GM18873 (cell line): ENCODE data around the gene IP6K1.

Experiments
- ATAC-seq: cut with Tn5 transposase; IDR thresholded peaks from one replicate; pipeline ENCODE4 v1.9.1; 2021; ENCODE audit warnings: mild to moderate bottlenecking, moderate library complexity, moderate number of reproducible peaks; ENCODE audit not compliant: unreplicated experiment, low FRiP score

IP6K1 gene

DNA sequence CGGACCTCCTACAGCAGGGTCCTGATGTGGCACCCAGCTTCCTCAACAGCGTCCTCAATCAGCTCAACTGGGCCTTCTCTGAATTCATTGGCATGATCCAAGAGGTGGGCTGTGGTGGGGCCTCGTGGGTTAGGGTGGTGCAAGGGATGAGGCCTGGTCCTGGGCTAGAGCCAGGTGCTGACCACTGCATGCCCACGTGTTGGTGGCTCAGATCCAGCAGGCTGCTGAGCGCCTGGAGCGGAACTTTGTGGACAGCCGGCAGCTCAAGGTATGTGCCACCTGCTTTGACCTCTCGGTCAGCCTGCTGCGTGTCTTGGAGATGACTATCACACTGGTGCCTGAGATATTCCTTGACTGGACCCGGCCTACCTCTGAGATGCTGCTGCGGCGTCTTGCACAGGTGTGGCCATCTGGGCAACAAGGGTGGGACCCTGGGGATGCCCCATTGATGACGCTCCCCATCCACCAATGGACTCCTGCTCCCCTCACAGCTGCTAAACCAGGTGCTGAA lies 70.7 kb downstream of the IP6K1 start:
- ATAC-seq: no peak

DNA sequence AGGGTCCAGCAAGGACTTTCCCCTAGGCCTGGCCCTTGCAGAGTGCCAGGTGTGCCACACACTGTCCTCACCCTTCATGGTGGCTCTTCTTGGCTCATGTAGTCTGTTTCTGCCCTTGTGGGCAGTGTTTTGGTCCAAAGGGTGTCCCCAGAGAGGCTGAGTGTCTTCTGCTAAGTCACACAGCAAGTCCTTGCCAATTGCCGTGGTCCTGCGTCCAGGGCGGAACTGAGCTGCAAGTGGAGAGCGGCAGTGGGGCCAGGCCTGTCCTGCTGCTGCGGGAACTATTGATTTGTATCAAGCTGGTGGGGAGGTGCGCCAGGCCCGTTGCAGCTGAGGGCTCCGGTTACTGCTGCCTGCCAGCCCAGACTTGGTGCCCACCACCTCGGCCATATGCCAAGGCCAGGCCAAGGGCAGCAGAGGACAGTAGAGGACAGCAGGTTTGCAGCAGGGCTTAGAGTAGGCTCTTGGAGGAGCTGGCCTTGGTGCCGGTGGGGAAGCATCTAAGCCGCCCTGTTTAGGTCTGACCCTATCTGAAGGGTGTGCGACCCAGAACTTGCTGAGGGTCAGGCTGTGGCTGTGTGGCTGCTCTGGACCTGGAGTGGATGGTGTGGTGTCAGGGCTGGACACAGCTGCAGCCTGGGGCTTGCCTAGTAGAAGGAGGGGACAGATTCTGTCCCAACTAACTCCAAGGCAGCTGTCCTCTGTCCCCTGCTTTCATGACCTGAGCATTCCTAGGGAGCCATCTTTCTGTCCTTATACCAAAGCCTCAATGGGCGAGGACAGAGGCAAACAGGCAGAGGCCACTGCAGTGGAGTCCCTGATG lies 71.4 kb downstream of the IP6K1 start:
- no peak for ATAC-seq

DNA sequence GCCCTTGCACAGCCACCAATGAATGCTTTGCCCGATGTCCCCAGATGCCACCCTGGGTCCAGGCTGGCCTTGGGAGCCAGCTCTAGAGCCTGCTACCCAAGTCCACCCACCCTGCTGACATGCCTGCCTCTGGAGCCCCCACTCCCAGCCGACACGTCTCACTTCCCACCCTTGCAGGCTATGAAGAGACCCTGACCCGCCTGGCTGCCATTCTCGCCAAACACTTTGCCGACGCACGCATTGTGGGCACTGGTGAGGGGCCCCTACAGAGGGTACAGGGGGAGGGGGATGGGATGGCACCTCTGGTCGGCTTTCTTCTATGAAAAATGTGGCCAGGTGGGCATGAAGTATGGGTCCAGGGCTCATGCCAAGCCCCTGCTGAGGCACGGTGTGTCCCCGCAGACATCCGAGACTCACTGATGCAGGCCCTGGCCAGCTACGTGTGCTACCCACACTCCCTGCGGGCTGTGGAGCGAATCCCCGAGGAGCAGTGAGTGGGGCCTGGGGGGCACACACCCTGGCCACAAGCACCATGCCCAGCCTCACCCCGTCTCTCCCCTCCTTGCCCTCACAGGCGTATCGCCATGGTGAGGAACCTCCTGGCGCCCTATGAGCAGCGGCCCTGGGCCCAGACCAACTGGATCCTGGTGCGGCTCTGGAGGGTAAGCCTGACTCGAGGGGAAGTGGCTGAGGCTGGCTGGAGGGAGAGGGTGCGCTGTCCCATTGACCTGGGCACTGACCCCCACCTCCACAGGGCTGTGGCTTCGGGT lies 72.8 kb downstream of the IP6K1 start:
- no peak for ATAC-seq

DNA sequence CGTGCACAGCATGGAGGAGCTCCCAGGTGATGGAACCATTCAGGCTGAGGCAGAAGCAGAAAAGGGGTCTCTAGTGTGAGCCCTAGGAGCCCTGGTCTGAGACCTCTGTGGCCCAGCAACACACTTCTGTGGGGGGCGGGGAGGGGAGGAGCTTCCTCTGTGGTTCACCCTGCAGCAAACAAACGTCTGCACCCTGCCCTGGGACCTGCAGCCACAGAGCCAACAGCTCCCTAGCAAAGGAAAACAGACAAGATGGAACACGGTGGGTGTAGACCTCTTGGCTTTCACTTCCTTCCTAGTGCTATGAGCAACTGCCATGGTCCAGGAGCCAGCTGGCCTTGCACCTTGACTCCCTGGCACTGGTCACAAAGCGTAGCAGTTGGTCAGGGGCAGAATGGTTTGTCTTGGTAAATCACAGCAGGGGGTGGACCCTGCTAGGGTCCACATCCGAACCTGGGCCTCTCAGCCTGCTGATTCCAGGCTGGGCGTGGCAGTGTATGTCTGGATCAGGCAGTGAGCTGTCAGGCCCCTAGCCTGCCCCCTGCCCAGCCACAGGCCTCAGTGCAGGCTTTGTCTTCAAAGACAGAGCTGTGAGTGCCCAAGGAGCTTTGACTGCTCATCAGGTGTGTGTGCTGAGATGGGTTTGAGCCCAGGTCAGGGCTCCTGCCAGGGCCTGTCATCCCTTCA lies 73.6 kb downstream of the IP6K1 start:
- no peak for ATAC-seq

DNA sequence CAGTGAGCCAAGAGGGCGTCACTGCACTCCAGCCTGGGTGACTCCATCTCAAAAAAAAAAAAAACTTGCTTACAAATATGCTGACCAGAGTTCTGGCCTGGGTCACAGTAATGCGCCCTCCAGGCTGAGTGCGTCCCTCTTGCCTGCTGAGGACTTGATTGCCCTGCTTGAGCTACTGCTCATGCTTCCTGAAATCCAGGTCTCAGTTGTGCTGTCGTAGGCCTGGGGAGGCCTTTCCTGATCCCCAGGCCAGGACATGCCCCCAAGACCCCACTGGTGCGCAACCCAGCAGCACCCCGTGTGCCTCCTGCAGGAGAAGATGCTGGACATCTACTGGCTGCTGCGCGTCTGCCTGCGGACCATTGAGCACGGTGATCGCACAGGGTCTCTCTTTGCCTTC lies 74.2 kb downstream of the IP6K1 start:
- ATAC-seq: no peak

DNA sequence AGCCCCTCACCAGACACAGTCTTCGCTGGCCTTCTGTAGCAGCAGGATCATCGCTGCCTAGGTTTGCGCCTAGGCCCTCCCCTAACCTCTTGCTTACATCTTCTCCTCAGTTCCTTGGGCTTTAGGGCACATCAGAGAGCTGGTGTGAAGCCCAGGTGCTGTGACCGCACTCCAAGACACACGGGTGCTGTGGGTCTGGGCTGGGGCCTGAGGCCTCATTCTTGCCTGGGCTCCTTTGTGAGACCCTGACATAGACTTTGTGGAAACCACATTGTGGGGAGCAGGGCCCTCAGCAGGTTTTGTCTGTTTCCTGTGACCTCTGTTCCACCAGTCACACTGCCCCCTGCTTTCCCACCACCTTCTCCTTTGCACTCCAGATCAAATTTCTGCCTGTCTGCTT lies 74.9 kb downstream of the IP6K1 start:
- no peak for ATAC-seq

DNA sequence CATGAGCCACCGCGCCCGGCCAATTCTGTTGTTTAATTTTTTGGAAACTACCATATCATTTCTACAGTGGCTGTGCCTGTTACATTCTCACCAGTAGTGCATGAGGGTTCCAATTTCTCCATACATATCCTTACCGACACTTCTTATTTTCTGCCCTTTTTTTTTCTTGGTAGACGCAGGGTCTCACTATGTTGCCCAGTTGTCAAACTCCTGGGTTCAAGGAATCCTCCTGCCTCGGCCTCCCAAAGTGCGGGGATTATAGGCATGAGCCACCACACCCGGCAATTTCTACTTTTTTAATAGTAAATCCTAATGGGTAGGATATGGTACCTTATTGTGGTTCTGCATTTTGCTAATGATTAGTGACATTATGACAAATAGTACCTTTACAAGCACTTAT lies 76.5 kb downstream of the IP6K1 start:
- ATAC-seq: no peak

DNA sequence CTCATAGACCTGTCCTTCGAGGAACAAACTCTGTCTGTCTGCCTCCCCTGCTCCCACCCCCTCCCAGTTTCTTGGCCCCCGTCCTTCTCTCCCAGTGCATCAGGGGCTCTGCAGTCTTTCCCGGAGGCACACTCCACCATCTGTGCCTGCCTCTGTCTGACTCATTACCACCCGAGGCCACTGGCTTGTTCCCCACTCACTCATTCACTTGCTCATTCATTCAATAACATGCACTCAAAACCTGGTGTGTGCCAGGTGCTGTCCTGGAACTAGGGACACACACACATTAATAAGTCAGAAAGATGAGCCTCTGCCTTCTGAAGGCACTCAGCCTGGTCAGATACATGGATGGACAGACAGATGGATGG lies 79.2 kb downstream of the IP6K1 start:
- ATAC-seq: no peak

DNA sequence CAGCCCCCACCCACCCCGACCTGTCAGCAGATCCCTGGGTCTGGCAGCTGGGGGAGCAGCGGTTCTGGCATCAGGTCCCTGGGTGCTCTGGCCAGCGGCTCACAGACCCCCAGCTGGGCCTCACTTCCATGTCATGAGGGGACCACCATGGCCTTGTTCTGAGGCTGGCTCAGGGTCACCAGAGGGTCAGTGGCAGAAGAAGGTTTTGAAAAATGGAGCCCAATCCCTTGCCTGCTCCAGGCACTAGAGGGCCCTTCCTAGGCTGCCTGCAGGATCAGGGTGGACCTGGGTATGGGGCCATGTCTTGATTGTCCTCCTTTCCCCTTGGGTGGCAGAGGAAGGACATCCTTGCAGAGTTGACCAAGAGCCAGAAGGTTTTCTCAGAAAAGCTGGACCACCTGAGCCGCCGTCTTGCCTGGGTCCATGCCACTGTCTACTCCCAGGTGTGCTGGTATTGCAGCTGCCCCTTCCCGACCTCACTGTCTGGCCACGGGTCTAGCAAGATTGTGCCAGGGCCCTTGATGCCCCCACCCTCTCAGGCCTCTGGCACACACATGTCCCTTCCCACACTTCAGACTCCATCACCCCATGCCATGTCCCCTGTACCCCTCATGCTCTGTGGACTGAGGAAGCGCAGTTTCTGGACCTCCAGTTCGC lies 79.8 kb downstream of the IP6K1 start:
- ATAC-seq: no peak

DNA sequence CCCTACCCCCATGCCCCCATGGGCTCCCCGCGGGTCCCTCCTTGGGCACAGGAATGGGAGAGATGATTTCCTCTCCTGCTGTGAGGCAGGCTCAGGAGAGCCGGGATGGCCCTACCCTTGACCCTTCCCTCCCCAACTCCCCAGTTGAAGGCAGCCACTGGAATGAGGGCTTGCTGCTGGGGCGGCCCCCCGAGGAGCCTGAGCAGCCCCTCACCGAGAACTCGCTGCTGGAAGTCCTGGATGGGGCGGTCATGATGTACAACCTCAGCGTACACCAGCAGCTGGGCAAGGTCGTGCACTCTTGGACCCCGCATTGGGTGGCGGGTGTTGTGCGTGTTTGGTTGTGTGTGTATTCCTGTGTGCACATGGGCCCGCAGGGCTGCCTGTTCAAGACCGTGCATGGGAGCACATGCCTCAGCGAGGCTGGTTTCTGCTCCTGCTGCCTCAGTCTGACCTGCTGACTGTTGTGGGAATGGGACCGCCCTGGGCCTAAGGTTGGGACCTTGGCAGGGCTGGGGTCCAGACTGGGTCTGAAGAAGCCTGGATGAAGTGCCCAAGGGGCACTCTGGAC lies 80.9 kb downstream of the IP6K1 start:
- no peak for ATAC-seq

DNA sequence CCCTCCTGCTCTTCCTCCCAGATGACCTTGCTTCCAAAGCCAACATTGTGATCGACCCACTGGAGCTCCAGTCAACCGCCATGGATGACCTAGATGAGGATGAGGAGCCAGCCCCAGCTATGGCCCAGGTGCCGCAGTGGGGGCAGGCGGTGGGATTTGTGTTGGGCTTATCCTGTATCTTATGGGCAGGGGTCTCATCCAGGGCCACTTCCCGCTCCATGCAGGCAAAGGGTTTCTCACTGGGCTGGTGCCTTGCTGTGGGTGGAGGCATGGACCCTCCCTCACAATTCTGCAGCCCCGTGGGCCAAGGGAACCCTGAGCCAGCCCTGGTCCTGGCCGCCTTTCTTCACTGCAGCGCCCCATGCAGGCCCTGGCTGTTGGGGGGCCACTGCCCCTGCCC lies 81.7 kb downstream of the IP6K1 start:
- ATAC-seq: no peak

DNA sequence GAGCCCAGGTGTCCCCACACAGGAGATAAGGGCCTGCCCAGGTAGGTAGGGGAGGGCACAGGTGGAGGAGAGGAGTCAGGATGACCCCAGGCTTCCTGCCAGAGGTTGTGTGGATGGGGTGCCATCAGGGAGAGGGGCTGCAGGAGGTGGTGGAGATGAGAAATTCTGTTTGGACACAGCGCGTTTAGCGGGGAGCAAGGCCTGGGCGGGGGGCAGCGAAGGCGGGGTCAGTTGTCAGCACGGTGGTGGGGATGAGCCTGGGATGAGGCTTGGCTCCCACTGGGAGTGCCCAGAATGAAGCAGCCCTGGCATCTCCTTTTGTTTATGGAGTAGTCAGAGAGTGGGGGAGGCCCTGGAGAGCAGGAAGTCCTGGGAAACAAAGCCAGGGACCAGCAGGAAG lies 82.4 kb downstream of the IP6K1 start:
- ATAC-seq: no peak

DNA sequence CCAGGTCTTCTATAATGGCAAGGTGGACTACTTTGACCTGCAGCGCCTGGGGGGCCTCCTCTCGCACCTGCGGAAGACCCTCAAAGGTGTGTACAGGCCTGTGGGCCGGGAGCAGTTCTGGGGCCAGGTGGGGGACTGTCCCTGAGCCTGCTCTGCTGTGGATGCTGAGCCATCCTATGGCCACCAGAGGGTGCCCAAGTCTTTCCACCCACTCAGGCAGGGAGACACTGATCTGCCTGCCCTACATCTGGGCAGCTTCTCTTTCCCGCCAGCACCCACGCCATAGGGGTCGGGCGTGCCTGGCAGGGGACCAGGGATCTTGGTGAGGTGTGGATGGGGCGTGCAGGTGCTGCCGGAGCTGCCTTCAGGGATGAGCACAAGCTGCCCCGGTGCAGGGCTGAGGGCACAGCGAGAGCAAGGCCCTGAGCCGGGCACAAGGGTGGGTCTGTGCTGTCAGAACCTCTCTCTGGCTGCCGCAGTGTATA lies 82.9 kb downstream of the IP6K1 start:
- no peak for ATAC-seq

DNA sequence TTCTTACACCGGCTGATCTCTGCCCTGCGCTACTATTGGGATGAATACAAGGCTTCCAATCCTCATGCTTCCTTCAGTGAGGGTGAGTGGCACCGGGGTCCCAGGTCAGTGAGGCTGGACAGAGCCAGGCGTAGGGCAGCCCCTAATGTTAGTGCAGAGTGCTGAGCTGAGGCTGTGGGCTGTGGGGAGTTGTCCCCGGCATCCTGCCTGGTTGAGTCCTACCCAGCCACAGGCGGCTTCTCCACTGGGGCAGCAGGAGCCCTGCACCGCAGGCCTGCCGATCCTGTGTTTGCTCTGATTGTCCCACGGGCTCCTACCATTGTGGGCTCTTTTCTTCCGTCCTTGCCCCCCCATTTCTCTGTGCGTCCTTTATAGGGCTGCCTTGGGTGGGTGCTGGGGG lies 83.7 kb downstream of the IP6K1 start:
- ATAC-seq: no peak

DNA sequence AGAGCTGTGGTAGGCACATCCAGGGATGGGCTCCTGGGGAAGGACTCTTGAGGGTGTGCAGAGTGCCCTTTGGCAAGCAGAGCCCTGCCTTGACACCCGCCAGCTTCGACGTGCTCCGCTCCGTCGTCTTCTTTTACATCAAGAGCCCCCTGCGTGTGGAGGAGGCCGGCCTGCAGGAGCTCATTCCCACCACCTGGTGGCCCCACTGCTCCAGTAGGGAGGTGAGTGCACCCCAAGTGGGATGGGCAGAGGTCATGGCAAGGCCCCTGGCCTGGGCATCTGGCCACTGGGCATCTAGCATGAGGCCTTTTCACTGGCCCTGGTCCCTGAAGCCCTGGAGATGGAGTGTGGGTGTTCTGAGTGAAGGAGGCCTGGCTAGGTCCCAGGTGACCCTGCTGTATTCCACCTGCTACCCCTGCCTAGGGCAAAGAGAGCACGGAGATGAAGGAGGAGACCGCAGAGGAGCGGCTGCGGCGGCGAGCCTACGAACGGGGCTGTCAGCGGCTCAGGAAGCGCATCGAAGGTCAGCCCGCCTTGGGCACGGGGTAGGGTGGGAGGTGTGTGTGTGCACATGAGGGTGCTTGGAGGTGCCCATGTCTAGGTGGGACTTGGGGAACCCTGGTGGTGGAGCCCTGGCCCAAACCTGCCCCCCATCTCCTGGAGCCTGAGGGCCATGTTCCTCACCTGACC lies 84.8 kb downstream of the IP6K1 start:
- no peak for ATAC-seq

DNA sequence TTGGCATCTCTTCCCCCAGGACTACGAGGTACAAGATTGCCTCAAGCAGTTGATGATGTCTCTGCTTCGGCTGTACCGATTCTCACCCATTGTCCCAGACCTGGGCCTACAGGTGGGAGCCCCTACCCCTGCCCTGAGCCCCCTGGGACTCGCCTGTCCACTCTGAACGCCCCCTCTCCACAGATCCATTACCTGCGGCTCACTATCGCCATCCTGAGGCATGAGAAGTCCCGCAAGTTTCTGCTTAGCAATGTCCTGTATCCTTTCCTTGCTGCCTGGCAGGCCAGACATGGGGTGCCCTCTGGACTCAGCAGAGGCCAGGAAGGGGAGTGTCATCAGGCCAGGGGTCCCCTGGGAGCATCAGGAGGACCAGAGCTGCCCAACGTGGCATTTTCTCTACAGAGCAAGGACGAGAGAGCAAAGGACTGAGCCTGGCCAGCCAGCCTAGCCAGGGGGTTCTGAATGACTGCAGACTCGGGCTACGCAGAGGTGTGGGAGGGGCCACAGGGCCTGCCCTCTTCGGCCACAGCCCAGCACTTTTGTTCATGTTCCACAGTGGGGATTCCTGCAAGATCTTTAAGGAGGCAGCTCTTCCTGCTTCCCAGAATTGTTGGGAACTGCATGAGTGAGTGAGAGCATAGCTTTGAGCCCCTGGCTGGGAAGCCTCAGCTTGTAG lies 85.8 kb downstream of the IP6K1 start:
- no peak for ATAC-seq

DNA sequence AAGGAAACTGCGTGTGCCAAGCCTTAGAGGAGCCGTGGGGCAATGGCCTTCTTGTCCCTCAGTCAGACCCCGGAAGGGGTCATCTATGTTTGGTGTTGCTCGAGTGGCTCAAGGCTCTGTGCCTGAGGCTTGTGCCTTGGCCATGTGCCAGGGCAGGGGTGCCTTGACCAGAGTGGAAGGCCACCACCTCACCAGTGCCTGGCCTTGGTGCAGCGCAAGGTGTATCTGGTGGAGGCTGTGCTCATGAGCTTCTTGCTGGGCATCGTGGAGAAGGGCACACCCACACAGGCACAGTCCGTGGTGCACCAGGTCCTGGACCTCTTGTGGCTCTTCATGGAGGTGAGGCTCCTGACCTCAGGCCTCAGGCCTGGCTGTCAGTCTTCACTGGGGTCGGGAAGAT lies 86.3 kb downstream of the IP6K1 start:
- no peak for ATAC-seq

DNA sequence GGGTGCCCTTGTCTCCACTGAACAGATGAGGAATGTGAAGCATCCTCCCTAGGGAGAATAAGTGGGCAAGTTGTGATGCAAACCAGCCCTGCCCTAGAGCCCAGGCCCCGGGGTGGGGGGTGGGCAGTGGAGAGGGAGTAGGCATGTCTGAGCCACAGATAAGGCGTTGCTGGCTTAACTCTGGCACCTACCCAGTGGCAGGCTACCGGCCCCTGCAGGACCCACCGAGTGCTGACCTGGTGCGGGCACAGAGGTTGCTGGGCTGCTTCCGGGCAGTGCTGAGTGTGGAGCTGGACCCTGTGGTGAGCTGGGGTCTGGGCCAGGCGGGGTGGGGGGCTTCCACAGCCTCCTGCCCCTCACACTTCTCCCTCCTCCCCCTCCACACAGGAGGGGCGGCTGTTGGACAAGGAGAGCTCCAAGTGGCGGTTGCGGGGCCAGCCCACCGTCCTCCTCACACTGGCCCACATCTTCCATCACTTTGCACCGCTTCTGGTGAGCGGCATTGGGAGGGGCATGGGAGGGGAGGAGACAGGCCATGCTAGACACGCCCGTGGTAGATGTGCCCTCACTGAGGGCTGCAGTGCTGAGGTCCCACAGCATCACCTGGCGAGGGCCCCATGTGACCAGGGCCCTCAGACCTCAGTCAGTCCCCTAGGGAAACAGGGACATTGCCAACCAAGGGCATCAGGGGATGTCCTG lies 86.9 kb downstream of the IP6K1 start:
- no peak for ATAC-seq
